HepG2 (cell line): Measurements from ENCODE around the gene MRPL14. TPM values are rescaled to one million over a fixed set of nuclear protein-coding genes. Genes with fewer than 3 reads are reported as not detected.
A peak's percentile ranks its signal among the peaks of the same experiment; 100 is the strongest.

Source experiments
- AHR ChIP-seq: IDR thresholded peaks from 2 replicates; pipeline ENCODE4 v1.6.1; 2018; ENCODE audit warnings: missing genetic modification reagents, missing compliant biosample characterization
- CCAR2 ChIP-seq: fragments of 200-400 bp; formaldehyde crosslinking; optimal IDR thresholded peaks from 2 replicates; pipeline ENCODE3; 2018; ENCODE audit warnings: low read depth, mild to moderate bottlenecking, low read length, moderate library complexity
- FOXP1 ChIP-seq, 2 experiments: fragments of 450-650 bp in 1 of 2; IDR thresholded peaks; 2 replicates each; pipeline ENCODE4 v1.6.1; 2017 to 2018; ENCODE audit warnings: antibody characterized with exemption in 1 of 2
- HNF4A ChIP-seq: sonication (generic); formaldehyde crosslinking; IDR thresholded peaks from 2 replicates; pipeline ENCODE4 v1.4.0; 2020; ENCODE audit warnings: missing genetic modification reagents
- HNRNPLL ChIP-seq: fragments of 200-400 bp; formaldehyde crosslinking; IDR thresholded peaks from 2 replicates; pipeline ENCODE4 v1.6.1; 2017; ENCODE audit warnings: mild to moderate bottlenecking, low read depth, low read length; ENCODE audit not compliant: poor library complexity, severe bottlenecking
- ISL2 ChIP-seq: sonication (generic); formaldehyde crosslinking; IDR thresholded peaks from 2 replicates; pipeline ENCODE4 v1.5.0; 2020; ENCODE audit warnings: missing genetic modification reagents
- MTF2 ChIP-seq: sonication (generic); formaldehyde crosslinking; IDR thresholded peaks from 2 replicates; pipeline ENCODE4 v1.5.0; 2020; ENCODE audit warnings: missing genetic modification reagents, borderline replicate concordance
- NFIC ChIP-seq: IDR thresholded peaks from 2 replicates; pipeline ENCODE4 v1.6.1; 2012; ENCODE audit warnings: mild to moderate bottlenecking, low read length, inconsistent platforms
- POLR2AphosphoS5 ChIP-seq: IDR thresholded peaks from 2 replicates; pipeline ENCODE4 v1.6.1; 2012; ENCODE audit warnings: low read depth, low read length
- REPIN1 ChIP-seq: sonication (generic); formaldehyde crosslinking; IDR thresholded peaks from 2 replicates; pipeline ENCODE4 v1.8.0; 2022; ENCODE audit warnings: missing genetic modification reagents, low read depth, mild to moderate bottlenecking, borderline replicate concordance
- SRSF1 ChIP-seq: fragments of 200-400 bp; formaldehyde crosslinking; optimal IDR thresholded peaks from 2 replicates; pipeline ENCODE3; 2017; ENCODE audit warnings: mild to moderate bottlenecking, low read depth, low read length, moderate library complexity
- ZBTB38 ChIP-seq: sonication (generic); formaldehyde crosslinking; IDR thresholded peaks from 2 replicates; pipeline ENCODE4 v1.5.1; 2020; ENCODE audit warnings: mild to moderate bottlenecking, missing genetic modification reagents
- ZBTB40 ChIP-seq, 2 experiments: fragments of 450-650 bp in 1 of 2; sonication (generic) in 1 of 2; formaldehyde crosslinking in 1 of 2; IDR thresholded peaks; 2 replicates each; pipeline versions ENCODE4 v1.6.1 to v1.8.0; 2016 to 2022; ENCODE audit warnings: antibody characterized with exemption in 1 of 2, mild to moderate bottlenecking in 1 of 2, missing genetic modification reagents in 1 of 2
- ZKSCAN5 ChIP-seq: sonication (generic); formaldehyde crosslinking; IDR thresholded peaks from 2 replicates; pipeline ENCODE4 v1.5.1; 2020; ENCODE audit warnings: mild to moderate bottlenecking, missing genetic modification reagents
- ZNF30 ChIP-seq: sonication (generic); formaldehyde crosslinking; IDR thresholded peaks from 2 replicates; pipeline ENCODE4 v1.5.0; 2020; ENCODE audit warnings: mild to moderate bottlenecking, missing genetic modification reagents
- ZNF446 ChIP-seq: sonication (generic); formaldehyde crosslinking; IDR thresholded peaks from 2 replicates; pipeline ENCODE4 v1.5.0; 2020; ENCODE audit warnings: mild to moderate bottlenecking, missing genetic modification reagents
- ZNF558 ChIP-seq: sonication (generic); formaldehyde crosslinking; IDR thresholded peaks from 2 replicates; pipeline ENCODE4 v1.9.0; 2022; ENCODE audit warnings: mild to moderate bottlenecking, missing genetic modification reagents, borderline replicate concordance
- ZNF605 ChIP-seq: sonication (generic); formaldehyde crosslinking; IDR thresholded peaks from 2 replicates; pipeline ENCODE4 v1.8.0; 2022; ENCODE audit warnings: mild to moderate bottlenecking, missing genetic modification reagents
- ZNF839 ChIP-seq: sonication (generic); formaldehyde crosslinking; IDR thresholded peaks from 2 replicates; pipeline ENCODE4 v1.4.0; 2020; ENCODE audit warnings: missing genetic modification reagents, mild to moderate bottlenecking, borderline replicate concordance
- polyA plus RNA-seq, 8 experiments: library from polyadenylated mRNA; depleted of rRNA in 3 of 8; stranded (reverse) in 7 of 8; unstranded in 1 of 8; fragments of >200 nt; fragmentation: Illumina TruSeq in 4 of 8; extraction: Trizol in 4 of 8; gene quantifications; 2 replicates each; pipeline versions ENCODE4 v1.2.1 to v1.2.3, GENCODE V29; 2011 to 2016; ENCODE audit warnings: low read depth in 4 of 8, missing spikeins in 1 of 8, mixed read lengths in 1 of 8; ENCODE audit not compliant: insufficient read depth in 1 of 8
- total RNA-seq, 5 experiments: library from RNA; depleted of rRNA; stranded (reverse); fragments of >200 nt; fragmentation: Illumina TruSeq; extraction: Trizol; gene quantifications; 2 replicates each; pipeline ENCODE4 v1.2.3, GENCODE V29; 2016; ENCODE audit warnings: low read depth in 1 of 5
- TF ChIP-seq, protein P1 (sequence below): IDR thresholded peaks from 2 replicates; pipeline ENCODE4 v1.6.1; 2016

Gene MRPL14
- total and polyA plus RNA-seq, 2 of the 13 experiments (the other 11 are each of a cell fraction or from before 2014, with no cell fraction given), result 157 to 178 TPM

DNA sequence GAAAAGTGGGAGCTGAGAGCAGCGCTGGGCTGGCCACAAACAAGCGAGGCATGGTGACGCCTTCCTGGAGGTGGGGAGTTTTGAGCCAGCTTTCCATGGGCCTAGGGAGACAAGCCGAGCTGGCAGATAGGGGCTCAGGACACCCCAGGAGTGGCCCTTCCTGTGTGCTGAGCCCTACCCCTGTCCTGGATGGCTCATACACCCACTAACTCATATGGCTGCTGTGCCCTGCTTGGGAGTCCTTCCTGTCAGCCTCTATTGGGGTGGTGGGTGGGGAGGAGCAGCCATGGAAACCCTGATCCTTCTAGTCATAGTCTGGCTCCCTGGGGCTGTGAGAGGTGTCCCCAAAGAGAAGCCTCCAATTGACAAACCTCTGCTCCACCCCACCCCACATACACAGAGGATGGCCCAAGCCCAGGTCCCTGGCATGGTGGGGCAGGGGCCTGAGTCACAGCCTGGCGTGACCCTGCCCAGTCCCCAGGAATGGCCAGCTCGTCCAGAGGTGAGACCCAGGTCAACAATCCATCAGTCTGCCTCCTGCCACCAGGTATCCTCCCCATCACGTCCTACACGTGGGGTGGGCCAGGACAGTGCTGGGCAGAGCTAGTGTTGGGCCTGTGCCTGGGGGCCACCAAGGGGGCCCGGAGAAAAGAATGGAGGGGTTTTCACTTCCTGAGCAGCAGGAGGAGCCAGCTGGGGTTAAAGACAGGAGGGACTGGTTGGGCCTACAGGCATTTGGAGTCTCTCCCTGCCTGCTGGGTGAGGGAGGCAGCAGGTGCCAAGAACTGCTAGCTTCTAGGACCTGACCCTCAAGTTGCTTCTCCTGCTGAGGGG, 52.2 kb downstream of the MRPL14 start (continued):
- TF ChIP-seq ZBTB40 (IDR thresholded peaks at IDR 0.05) (no peak), ZBTB40 (CRISPR knock-in tag; IDR thresholded peaks at IDR 0.05) (0 out of 2 replicates have a peak, but pooled peaks have one; percentile 35), MTF2 (peak; percentile 91; the same call in 1 of the 2 replicates), ZNF558 (CRISPR knock-in tag) (peak; percentile 63), FOXP1 (IDR thresholded peaks at IDR 0.05) (no peak), FOXP1 (CRISPR knock-in tag; IDR thresholded peaks at IDR 0.05) (peak; percentile 67; the same call in 1 of the 2 replicates), ZNF605 (CRISPR knock-in tag) (peak; percentile 88), ZKSCAN5 (CRISPR knock-in tag) (peak; percentile 55; the same call in 1 of the 2 replicates), REPIN1 (CRISPR knock-in tag) (no peak), POLR2AphosphoS5 (peak; percentile 76; the same call in 1 of the 2 replicates), ZNF446 (0 out of 2 replicates have a peak, but pooled peaks have one; percentile 26), AHR (CRISPR knock-in tag) (no peak; the same call in 1 of the 2 replicates), HNF4A (CRISPR knock-in tag) (no peak), NFIC (no peak), SRSF1 (peak; percentile 96), ISL2 (0 out of 2 replicates have a peak, but pooled peaks have one; percentile 5), HNRNPLL (peak; percentile 41), ZNF839 (CRISPR knock-in tag) (no peak), ZNF30 (CRISPR knock-in tag) (peak; percentile 77; the same call in 1 of the 2 replicates), CCAR2 (no peak), ZBTB38 (CRISPR knock-in tag) (peak; percentile 78; the same call in 1 of the 2 replicates)
- TF ChIP-seq, protein P1, sequence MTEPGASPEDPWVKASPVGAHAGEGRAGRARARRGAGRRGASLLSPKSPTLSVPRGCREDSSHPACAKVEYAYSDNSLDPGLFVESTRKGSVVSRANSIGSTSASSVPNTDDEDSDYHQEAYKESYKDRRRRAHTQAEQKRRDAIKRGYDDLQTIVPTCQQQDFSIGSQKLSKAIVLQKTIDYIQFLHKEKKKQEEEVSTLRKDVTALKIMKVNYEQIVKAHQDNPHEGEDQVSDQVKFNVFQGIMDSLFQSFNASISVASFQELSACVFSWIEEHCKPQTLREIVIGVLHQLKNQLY (CRISPR knock-in tag), result peak; percentile 97
